HG03521 (cell line): ENCODE measurements around the gene CDK2AP2.
"Not testable (repeated sequence)": the region's sequence is repeated elsewhere in the genome, so short reads cannot be mapped to it uniquely, and the experiment has no call there.

Experiments
- ATAC-seq: cut with Tn5 transposase; IDR thresholded peaks from one replicate; pipeline ENCODE4 v1.9.1; 2021; ENCODE audit warnings: mild to moderate bottlenecking, moderate library complexity; ENCODE audit not compliant: unreplicated experiment

CDK2AP2 gene

DNA sequence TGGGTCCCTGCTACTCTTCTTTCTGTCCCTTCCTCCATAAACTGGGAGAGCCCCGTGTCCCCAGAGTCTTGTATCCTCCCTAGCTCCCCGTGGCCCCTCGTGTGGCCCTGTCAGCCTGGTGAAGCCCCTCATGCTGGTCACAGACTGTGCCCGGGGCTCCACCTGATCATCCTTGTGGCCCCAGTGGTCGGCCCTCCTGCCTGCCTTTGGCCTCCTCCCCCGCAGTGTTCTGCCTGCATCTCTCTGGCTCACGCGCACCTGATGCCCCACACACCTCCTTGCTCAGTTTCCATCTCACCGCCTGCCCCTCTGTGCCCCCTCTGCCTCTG, 16.5 kb upstream of the CDK2AP2 start:
- no peak for ATAC-seq

DNA sequence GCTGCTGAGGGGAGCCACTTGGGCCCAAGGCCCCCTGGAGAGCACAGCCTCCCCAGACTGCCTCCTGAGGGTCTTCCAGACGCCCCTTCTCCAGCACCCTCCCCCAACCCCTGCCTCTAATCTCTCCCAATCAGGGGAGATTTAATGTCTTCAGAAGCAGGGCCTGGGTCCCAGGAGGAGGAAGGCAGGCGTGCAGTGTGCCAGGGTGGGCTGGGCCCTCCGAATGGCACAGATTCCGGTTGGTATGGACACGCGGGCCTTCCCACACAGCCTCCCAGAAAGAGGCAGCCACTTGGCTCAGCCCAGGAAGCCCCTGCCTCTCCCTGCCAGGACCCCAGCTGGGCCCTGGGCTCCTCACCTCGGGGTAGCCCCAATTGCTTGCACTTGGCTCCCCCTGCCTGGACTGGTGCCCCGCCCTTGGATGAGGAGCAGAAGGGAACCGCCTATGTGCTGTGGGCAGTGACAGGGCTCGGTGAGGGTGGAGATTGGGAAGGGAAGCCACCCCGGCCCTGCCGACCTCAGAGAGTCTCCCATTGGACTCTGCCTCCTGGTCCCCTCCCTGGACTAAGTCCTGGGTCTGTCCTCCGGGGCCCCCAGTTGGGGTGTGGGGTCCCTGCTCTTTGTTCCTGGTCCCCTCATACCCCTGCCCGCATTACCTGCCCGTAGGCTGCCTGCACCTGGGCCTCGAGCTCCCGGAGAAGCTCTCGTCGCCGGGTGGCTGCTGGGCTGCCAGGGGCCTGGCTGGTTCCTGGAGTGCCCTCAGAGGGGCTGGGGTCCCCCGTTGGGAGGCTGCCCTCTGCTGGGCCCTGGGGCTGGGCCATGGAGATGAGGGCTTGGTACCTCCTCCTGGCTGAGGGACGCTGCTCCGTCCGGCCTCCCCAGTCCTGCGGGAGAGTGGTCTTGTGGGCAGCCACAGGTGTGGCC, 15.9 kb upstream of the CDK2AP2 start:
- ATAC-seq: no peak

DNA sequence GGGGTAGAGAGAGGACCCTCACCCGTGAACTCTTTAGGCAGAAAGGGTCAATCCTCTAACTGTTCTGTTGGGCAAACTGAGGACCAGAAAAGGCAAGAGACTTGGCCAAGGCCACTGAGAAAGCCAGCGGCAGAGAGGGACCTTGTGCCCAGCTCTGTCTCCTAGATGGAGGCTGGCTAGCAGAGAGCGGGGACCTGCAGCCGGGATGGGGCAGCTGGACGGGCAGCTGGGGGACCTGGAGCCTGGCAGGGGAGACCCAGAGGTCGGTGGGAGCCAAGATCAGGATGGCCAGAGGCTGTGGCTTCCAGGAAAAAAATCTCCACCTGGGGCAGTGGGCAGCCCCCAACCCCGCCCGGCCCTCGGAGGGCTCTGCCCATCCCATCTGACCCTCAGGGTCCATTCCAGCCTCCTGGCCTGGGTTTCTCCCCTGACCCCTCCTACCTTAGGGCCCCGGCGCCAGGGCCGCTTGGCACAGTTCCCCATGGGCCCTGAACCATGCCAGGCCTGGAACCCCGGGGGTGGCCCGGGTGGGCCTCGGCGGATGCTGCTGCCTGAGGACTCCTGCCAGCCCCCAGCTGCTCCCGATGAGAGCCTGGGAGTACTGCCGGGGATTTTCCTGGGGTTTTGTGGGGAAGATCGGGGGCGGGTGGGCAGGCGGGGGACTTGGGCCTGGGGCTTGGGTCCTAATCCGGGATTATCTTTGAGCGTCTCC, 15.0 kb upstream of the CDK2AP2 start, which contains the start of gene CABP2:
TSS of gene CABP2 (minus strand) at position 603 of the 712 bp plus-strand sequence. CDS start at position 483, 120 bp downstream.
- ATAC-seq: no peak

DNA sequence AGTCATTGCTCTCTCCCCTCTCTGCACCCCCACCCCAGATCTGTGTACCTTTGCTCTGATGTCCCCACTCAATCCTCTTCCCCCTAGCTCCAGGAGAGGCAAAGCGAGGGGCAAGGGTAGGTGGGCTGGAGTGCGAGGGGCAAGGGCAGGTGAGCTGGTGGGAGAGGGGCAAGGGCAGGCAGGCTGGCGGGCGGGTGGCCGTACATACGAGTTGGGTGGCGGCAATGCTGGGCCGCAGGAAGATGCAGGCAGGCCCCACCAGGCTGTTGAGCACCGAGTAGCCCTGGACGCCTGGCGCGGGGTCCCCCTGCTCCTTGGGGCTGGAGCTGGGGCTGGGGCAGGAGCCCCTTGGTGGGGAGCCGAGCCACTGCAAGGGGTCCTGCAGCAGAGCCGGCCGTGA, 14.4 kb upstream of the CDK2AP2 start:
- no peak for ATAC-seq

DNA sequence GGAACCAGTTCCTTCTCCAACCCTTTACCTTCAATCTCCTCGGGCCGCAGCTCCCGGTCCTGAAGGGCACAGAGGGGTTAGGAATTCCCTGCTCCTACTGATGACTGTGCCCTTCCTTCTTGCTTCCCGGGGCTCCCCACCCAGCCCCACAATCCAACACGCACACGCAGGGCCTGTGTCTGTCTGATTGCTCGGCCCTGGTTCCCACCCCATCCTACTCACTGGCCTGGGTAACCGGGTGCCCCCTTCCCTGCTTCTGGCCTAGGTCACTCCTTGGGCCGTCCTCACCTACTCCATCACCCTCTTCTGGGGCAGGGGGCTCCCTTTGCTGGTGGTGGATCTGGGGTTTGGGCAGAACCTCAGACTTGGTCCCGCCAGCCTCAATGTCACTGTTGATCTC, 14.0 kb upstream of the CDK2AP2 start:
- ATAC-seq: no peak

DNA sequence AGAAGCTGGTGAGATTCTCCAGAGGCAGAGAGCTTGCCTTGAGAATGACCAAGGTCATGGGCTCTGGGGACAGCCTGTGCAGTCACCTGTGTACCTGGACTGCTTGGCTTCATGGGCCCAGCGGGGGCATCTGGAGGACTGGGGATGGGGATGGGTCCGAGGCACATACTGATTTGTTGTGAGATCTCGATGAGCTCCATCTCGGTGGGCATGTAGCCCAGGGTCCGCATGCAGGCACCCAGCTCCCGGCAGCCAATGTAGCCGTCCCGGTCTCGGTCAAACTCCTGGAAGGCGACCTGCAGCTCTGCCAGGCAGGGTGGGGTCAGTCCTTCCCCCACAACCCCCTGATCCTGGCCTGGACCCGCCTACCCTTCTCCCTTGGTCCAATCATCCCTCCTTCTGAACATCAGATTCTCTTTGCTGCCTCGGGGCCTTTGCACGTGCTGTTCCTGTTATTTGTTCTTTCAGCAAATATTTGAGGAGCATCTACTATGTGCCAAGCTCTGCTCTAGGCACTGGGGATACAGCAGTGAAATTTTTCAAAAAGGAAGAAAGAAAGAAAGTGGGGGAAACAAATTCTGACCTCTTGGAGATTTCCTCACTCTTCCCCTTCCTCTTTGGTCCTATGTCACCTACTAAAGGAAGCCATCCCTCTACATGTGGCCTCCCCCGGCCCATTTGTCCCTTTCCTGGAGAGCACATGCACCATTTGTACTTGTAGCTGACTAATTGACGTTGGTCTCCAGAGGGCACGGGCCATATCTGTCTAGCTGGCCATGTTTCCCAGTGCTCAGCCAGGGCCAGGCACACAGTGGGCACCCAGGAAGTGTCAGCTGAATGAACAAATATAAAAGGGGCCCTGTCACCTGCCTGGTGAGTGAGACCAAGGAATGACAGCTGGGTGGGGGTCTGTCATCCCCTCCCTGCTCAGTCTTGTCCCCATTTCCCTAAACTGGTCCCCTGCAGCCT, 13.2 kb upstream of the CDK2AP2 start:
- no peak for ATAC-seq

DNA sequence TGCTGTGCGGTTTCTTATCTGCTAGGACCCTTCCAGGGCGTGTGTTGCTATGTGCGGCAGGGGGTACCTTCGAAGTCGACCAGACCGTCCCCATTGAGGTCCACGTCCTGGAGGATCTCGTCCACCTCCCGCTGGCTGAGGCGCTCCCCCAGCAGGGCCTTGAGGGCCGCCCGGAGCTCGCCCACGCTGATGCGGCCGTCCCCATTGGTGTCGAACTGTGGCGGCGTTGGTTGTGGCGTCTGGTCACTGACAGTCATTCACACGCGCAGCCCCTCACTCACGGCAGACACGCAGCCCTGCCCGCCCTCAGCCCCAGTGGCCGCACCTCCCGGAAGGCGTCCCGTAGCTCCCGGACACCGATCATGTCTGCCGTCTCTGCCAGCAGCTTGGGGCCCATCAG, 11.8 kb upstream of the CDK2AP2 start:
- ATAC-seq: no peak

DNA sequence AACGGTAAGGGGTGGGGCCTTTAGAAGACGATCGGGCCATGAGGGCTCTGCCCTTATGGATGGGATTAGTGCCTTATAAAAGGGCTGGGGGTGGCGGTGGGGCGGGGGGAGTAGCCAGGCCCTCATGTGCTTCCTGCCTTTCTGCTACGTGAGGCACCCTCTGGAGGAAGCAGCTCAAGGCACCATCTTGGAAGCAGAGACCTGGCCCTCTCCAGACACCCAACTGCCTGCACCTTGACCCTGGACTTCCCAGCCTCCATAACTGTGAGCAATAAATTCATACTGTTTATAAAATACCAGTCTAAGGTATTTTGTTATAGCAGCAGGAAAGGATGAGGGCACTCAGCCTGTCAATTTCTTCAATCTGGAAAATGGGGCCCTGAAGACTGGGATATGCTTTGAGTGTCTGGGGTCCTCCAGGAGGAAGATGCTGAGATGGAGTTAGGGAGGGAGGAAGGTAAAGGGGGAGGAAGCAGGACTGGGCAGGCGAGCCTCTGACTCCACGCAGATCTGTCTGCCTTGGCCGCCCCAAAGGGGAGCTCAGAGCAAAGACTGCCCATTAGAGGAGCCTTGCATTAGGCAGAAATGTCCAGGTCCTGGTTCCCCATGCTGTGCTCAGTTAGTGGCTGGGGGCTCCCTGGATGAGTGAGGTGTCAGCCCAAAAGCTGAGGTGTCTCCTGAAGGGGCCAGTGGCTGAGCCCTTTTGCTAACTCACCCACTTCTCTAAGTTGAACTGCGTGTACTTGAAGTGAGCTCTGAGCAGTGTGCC, 10.0 kb upstream of the CDK2AP2 start:
- ATAC-seq: no peak

DNA sequence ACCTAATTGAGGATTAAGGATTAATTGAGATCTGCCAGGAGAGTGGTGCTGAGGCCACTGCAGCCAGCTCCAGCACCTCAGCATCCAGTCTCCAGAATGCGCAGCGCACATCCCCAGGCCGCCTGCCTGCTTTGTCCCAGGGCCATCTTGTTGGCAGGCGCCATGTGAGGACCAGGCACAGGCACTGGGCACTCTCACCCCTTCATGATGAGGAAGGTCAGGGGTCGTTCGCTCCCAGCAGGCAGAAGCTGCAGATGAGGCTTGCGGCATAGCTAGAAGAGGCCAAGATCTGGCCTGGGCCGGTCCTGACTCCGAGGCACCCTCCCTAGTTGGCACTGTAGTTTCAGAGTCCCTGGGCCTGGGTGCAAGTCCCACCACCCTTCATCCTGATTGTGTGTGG, 8.8 kb upstream of the CDK2AP2 start:
- ATAC-seq: no peak

DNA sequence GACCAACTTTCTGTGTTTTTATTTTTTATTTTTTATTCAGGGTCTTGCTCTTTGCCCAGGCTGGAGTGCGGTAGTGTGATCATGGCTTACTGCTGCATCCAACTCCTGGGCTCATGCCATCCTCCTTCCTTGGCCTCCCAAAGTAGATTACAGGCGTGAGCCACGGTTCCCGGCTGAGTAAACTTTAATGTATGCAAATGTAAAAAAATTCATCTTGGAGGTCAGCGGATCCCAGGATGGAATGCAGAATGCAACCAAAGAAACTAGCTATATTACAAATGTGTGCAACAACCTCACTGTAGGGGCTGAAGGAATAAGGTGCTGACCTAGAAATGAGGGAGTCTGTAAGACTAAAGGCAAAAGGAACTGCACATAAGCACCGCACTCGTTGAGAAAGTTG, 6.2 kb upstream of the CDK2AP2 start:
- ATAC-seq: no peak

DNA sequence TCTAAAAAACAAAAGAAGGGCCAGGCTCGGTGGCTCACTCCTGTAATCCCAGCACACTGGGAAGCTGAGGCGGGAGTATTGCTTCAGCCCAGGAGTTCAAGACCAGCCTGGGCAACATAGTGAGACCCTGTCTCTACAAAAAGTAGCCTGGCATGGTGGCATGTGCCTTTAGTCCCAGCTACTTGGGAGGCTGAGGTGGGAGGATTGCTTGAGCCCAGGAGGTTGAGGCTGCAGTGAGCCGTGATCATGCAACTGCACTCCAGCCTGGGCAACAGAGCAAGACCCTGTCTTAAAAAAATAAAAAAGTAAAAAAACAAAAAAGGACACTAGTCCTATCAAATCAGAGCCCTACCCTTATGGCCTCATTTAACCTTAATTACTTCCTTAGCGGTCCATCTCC, 3.6 kb upstream of the CDK2AP2 start:
- ATAC-seq: not testable (repeated sequence)

DNA sequence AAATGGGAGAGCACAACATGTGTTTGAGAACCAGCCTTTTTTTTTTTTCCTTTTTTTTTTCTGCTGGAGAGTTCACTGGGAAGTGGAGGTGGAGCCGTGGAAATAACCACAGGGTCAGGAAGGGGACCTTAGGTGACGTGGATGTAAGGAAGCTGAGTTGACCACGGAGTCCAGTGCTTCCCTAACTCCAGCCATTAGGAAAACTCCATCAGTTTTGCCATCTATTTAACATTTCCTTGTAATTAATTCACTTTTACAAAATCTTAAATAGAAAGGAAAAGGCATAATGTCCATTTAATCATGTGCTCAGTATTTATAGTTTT, 2.0 kb upstream of the CDK2AP2 start:
- ATAC-seq: no peak

DNA sequence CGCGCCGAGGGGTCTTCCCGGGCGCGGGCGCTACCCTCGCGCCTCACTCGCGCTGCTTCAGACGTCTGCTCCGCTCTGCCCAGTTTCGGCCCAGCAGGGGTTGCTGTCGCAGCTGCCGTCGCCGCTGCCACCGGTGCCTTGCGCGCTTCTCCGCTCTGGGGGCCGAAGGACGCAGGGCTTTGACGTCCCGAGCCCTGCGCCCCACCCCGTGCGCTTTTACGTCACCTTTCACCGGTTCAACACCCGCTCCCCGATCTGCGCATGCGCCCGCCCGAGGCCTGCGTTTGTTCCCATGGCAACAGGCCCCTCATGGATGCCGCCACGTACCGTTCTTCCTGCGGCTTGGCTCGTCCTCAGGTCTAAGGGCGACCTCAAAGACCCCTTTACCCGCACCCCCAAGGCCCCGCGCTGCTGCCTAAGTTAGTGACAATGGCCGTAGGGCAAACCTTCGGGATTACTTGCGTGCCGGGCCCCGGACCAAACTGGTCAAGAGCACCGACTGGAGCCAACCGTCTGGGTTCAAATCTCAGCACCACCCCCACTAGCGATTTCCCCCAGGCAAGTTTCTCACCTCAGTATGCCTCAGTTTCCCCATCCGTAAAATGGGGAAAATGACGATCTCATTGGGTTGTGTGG, 642 bp upstream of the CDK2AP2 start:
- ATAC-seq: peak; percentile 31

DNA sequence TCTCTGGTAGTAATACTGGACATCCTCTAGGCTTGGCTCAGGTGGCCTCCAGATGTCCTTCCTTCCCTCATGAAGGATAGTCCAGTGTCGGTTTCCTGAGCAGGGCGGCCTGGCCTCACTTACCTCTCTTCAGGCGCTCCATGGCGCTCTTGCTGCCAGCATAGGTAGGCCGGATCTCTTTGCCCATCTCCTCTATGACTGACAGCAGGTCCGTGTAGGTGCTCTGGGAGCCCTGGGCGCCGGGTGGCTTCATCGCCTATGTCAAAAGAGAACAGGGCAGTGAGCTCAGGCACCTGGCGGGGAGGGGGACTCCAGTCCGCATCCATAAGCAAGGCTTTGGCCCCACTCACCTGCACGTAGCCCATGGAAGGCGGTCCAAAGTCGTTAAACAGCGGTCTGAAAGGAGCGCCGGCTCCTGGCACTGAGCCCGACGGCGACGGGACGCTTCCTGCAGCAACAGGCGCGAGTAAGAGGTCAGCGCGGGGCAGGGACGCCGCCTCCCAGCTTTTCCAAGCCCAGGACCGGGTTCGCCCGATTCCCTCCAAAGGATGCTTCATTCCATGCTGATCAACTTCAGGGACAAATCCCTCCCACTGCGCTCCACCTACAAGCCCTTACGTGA, 609 bp downstream of the CDK2AP2 start:
- ATAC-seq: no peak

DNA sequence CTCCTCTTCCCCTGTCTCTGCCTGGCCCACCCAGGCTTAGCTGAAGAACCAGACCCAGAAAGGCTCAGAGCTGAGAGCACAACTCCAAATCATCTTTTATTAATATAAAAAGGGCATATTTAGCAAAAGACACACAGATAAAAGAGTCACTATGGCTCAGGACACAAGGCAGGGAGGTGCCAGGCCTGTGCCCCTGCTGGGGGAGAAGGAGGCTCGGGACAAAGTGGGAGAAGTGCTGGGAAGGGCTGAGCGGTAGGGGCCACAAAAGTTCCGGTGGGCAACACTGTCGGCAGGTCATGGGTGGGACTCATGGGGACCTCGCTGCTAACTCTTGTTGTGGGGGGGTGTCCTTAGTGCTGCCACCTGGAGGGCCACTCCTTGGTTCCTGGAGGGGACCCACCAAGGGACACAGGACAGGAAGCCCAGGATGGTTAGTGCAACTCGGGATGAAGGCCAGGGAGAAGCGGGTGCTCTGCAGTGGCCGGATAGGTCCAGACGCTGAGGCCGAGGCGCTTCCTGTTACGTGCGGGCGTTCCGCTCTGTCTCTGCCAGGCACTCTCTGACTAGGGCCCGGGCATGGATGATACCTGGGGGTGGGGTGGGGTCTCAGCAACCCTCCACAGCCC, 1.4 kb downstream of the CDK2AP2 start:
- no peak for ATAC-seq

DNA sequence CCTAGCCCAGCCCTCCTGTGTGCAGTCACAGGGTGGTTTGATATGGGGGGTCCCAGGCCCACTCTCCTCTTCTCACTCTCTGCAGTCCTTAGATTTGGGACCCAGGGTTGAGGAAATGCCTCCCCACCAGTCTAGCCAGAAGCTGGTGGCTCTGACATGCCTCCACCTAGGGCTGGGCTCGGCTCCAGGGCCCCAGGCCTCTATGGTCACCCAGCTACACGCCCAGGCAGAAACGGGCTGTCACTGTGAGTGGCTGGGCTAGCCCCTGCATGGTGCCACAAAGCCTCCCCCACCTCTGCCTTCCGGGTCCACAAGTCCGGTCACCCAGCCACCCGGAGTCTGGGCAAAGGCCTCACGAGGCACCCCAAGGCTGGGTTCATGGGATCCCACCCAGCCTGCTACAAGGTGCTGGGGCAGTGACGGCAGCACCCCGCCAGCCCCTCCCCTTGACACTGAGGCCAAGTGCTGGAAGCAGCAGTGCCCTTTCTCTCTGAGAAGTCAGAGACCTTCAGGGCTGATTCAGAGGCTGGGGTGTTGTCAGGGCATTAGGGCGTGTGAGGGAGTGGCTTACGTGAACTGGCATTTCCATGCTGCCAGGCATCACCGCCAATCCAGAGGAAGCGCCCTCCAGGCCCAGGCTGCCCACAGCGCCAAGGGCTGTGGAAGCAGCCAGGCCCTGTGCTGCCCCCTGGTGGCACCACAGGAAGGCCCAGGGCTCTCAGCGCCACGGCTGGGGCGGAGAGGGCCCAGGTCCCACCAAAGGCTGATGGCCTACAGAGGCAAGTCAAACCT, 2.2 kb downstream of the CDK2AP2 start:
- ATAC-seq: no peak

DNA sequence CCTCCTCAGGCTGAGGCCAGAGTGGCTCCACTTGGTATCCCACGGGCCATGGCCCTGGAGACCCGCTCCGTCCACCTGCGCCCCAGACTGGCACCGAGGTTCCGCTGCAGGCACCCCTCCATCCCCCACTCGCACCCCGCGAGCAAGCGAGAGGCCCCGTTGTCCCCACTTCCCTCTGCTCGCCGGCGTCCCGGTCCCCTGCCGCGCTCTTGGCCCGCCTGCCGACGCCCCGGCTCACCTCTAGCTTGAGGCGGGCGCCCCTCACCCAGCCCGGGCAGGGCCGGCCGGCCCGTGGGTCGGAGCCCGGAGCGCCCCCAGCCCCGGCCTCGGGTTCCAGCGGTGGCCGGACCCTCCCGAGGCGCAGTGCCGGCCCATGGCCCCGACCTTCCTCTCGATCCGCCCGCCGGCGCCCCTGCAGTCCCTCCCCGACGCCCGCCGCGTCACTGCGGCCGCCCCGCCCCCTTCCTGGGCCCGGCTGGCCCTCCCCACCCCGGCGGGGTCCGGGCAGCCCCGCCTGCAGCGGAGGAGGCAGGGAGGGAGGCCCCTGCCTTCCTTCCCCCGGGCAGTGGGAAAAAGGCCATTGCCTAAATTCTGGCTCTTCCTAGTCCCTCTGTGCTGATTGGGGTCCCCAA, 2.9 kb downstream of the CDK2AP2 start, which contains the start of gene PITPNM1:
TSS of gene PITPNM1 (minus strand) at position 414 of the 632 bp plus-strand sequence. CDS start 1,183 bp downstream, outside the sequence.
- no peak for ATAC-seq
